Fibroblast of lung (primary cell): ENCODE results near the gene CA12.

Source experiments
- CTCF ChIP-seq, 2 donors: IDR thresholded peaks in 1 of 2; conservative IDR thresholded peaks in 1 of 2; 1 replicate in 1 of 2; 2 replicates in 1 of 2; pipeline ENCODE4 v1.5.1; 2011 to 2012; ENCODE audit warnings: low read length in 2 of 2, control low read depth in 1 of 2, inconsistent platforms in 1 of 2, low read depth in 1 of 2, mild to moderate bottlenecking in 1 of 2
- EZH2 ChIP-seq: IDR thresholded peaks from 2 replicates; pipeline ENCODE4 v1.5.1; 2012; ENCODE audit warnings: low read length, control low read depth, mild to moderate bottlenecking; ENCODE audit errors: missing control alignments

GRCh38 chr15:63284335-63284734, 97.3 kb downstream of the CA12 start:
- TF ChIP-seq CTCF (conservative IDR thresholded peaks at IDR 0.05 in 1 of 2, IDR thresholded peaks at IDR 0.05 in 1 of 2; ENCODE audit: low read depth in 1 of 2, low read length in 2 of 2) = no peak
- TF ChIP-seq EZH2 = no peak
